HG03060 (cell line): ENCODE data around the gene AGMAT.

Source experiments
- ATAC-seq: cut with Tn5 transposase; IDR thresholded peaks from one replicate; pipeline ENCODE4 v1.9.1; 2021; ENCODE audit warnings: low read depth, moderate number of reproducible peaks; ENCODE audit not compliant: unreplicated experiment

Gene AGMAT

GRCh38 chr1:15525050-15526020 is 59.5 kb downstream of the AGMAT start:
- no peak for ATAC-seq

- no peak for ATAC-seq
Observed at GRCh38 chr1:15524283-15525049, 60.4 kb downstream of the AGMAT start.

GRCh38 chr1:15524021-15524282 is 60.9 kb downstream of the AGMAT start, which contains the start of gene CASP9:
TSS of gene CASP9 (minus strand) at chr1:15524215. CDS start at chr1:15524200, 15 bp downstream.
- ATAC-seq: no peak

- ATAC-seq: no peak
Observed at GRCh38 chr1:15523104-15524020, 61.5 kb downstream of the AGMAT start.

GRCh38 chr1:15522551-15522950 is 62.3 kb downstream of the AGMAT start:
- ATAC-seq: no peak
